ENCODE measurements around the gene ERCC3. TPM values are rescaled to one million over a fixed set of nuclear protein-coding genes. Genes with fewer than 3 reads are reported as not detected.
"Not testable (repeated sequence)": the region's sequence is repeated elsewhere in the genome, so short reads cannot be mapped to it uniquely, and the experiment has no call there.

The ERCC3 gene
- total RNA-seq, 1 donor from 2014 or later = 42.6 TPM

DNA sequence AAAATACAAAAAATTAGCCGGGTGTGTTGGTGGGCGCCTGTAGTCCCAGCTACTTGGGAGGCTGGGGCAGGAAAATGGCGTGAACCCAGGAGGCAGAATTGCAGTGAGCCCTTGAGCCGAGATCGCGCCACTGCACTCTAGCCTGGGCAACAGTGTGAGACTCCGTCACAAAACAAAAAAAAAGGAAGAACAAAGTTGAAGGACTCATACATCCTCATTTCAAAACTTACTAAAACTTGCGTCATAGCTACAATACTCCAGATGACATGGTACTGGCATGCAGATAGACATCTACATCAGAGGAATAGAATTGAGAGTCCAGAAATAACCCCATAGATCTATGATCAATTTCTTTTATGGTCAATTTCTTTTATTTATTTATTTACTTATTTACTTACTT is 60.2 kb downstream of the ERCC3 start:
- DNase-seq (ENCODE audit: low spot score) = no peak
- intact Hi-C loops (cut with DNase I) = no loop called here

DNA sequence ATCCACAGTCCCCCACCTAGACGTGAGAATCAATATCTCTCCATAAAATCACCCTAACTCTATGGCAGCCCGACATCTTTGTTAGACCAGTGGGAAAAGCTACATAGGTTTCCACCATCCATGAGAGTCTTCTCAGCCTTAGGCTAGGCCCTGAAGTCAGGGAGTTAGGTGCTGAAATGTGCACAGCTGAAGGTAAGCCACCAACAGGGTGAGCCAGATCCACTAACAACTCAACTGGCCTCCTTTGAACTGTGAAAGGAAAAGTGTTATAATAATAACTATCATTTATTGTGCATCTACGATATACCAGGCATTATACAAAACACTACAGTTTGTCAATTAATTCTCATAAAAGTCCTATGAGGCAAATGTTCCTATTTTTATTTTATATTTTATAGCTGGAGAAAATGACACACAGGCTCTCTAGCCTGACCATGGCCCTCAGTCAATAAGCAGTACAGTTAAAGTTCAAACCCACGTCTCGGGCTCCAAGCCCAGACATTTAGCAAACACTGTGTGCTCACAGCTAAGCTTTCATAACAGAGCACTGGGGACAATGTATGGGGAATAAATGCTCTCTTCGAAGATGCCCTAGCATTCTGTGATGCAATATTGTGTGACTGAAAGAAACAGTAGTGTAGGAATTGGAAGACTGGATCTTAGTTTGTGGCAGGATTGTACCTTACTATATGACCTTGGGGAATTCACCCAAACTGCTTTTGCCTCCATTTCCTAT is 62.6 kb downstream of the ERCC3 start:
- peak; percentile 87 for ATAC-seq
- no peak for DNase-seq (ENCODE audit: low spot score)
- intact Hi-C loops (cut with DNase I) = no loop called here

More for the DNA sequence above, 60.2 kb downstream of the ERCC3 start:
- peak; percentile 26 for ATAC-seq

DNA sequence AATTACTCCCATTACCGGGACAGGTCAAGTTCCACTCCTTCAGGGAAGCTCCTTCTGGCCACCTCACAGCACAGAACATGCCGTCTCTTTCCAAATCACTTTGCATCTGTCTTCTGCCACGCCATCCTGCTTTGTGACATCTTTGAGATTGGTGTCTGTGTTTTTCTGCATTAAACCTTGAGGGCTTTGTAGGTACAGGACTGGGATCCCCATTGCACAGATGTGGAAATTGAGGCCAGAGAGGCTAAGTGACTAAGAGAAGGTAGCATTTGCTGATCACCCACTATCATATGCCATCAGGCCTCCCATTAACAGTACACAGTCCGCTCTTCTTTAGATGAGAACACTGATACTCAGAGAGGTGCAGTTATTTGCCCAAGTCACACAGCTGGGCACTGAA is 64.4 kb downstream of the ERCC3 start:
- no peak for DNase-seq (ENCODE audit: low spot score)
- intact Hi-C loops (cut with DNase I) = no loop called here
- ATAC-seq = no peak

DNA sequence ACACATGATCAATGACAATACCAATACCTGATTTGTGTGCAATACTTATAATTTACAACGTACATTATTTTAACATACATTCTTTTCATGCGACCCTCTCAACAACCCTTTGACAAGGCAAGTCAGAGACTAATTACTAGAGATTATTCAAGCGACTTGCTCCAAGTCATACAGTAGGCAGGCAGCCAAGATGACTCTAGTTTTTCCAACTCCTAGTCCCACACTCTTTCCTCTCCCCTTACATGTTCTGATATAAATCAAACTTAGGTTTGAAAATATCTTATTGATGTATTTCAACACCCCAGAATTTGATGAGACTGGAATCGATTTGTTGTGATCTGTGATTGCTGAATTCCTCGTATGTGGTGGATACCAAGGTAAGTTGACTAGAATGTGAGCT is 65.8 kb downstream of the ERCC3 start:
- ATAC-seq (no peak), DNase-seq (ENCODE audit: low spot score) (no peak)
- intact Hi-C loops (cut with DNase I) = no loop called here

DNA sequence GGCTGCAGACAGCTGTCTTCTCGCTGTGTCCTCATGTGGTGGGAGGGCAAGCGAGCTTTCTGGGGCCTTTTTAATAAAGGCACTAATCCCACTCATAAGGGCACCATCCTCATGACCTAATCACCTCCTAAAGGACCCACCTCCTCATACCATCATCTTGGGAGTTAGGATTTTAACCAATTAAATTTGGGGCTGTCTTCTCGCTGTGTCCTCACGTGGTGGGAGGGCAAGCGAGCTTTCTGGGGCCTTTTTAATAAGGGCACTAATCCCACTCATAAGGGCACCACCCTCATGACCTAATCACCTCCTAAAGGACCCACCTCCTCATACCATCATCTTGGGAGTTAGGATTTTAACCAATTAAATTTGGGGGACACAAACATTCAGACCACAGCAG is 66.7 kb downstream of the ERCC3 start:
- intact Hi-C loops (cut with DNase I); ATAC-seq; DNase-seq (ENCODE audit: low spot score): not testable (repeated sequence)

DNA sequence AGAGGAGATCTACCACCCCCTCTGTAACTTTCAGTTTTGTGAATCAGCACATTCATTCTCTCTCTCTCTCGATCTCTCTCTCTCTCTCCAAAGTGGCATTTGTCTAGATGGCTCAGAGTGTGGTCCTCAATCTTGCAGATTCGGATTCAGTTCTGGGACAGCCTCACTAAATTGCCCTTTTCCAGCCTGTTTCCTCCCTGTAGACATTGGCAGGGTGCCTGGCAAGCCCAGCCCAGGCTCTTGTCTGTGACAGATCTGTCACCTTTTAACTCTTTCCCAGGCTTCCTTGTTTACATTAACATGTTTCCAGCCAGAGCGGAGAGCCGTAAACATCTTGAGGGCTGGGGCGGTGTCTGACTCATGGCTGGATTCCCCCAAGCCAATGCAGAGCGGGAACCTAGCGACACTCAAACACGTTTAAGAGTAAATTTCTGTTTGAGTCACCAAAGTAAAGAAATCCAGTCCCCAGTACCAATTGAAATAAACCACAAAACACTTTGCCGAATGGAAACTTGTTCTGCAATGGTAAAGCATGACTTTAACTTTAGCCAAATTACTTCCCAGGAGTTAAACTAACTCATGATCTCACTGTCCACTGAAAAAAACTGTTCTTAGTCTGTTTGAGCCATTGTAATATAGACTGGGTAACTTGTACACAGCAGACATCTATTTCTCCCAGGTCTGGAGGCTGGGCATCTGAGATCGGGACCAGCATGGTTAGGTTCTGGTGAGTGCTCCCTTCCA is 67.3 kb downstream of the ERCC3 start:
- no peak for ATAC-seq
- no peak for DNase-seq (ENCODE audit: low spot score)
- intact Hi-C loops (cut with DNase I) = no loop called here

DNA sequence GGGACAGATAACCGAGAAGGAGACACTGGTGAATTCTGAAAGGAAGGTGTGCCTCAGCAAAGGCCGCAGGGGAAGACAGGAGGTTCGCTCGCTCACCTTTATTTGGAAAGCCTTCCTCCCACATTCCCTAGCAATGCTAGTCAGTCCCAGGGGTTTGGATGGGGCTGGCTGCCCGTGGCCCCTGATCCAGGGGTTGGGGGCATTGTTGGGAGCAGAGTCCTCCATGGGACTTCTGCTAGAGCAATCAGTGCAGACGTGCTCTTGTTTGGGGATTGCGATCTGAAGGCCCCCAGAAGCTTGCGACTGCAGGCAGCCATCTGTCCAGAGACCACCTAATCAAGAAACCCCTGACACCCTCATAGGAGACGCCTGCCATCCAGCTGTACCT is 67.8 kb downstream of the ERCC3 start:
- intact Hi-C loops (cut with DNase I) = no loop called here
- ATAC-seq = no peak
- DNase-seq (ENCODE audit: low spot score) = no peak

DNA sequence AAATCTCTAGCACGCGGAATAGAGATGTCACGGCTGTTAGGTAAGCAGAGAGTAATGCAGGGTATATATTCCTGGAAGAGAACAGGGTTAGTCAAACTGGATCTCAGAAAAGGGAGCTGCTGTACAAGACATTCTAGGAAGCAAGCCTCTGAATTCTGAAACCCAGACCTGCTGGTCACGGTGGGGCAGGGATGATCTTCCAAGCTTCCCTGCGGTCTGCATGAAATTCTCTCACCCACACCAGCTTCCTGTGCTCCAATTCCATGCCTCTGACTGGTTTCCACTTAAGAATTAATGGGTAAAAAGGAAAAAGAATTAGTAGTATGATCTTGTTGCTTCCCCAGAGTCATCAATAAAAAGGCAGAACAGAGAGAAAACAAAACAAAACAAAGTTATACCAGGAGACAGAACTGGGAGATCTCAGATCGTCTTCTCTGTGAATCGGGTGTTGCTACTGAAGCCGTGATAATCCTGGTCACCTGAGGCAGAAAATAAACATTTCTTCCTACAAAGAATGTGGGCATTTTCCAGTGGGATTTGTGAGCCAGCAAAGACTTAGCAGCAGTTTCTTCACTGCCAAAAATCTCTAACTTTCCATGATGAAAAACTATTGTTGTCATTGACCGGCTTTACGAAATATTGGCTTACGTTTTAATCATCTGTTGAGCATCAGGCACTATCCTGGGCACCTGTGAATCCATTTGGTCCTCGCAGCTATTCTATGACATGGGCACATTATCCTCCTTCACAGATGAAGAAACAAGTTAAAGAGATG is 68.6 kb downstream of the ERCC3 start:
- intact Hi-C loops (cut with DNase I) = no loop called here
- DNase-seq (ENCODE audit: low spot score) = no peak
- no peak for ATAC-seq

DNA sequence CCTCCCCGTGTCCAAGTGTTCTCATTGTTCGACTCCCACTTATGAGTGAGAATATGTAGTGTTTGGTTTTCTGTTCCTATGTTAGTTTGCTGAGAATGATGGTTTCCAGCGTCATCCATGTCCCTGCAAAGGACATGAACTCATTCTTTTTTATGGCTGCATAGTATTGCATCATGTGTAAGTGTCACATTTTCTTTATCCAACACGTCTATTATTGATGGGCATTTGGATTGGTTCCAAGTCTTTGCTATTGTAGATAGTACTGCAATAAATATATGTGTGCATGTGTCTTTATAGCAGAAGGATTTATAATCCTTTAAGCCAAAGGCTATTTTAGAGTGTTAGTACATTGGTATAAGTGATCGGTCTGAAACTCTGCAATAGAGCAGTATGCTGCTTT is 69.8 kb downstream of the ERCC3 start:
- ATAC-seq; intact Hi-C loops (cut with DNase I); DNase-seq (ENCODE audit: low spot score): not testable (repeated sequence)

DNA sequence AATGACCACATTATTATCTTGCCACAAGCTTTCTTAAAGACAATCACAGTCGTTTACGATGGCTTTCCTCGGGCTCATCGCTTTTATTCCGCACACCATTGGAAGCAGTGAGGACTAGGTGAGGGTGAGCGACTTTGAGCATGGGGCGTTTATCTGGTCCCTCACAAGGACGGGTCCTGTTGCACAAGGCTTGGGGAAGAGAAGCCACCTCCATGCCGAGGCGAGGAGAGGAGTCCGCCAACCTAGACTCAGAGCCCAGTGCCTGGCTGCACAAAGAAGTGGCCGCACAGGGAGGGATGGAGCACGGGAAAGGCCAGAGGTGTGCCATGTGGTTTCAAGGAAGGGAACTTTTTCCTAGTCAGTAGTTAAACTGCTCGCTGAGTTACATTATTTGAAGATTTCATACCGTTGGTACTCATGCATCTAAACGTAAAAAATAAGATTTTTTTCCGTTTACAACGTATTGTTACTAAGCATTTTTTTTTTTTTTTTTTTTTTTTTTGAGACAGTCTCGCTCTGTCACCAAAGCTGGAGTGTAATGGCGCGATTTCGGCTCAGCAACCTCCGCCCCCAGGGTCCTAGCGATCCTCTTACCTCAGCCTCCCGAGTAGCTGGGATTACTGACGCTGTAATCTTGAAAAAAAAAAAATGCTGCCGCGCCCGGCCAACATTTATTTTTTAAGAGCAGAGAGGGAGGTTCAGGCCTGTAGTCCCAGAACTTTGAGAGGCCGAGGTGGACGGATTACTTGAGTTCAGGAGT is 73.0 kb downstream of the ERCC3 start:
- intact Hi-C loops (cut with DNase I) = no loop called here
- ATAC-seq = peak; percentile 51
- DNase-seq (ENCODE audit: low spot score) = no peak

DNA sequence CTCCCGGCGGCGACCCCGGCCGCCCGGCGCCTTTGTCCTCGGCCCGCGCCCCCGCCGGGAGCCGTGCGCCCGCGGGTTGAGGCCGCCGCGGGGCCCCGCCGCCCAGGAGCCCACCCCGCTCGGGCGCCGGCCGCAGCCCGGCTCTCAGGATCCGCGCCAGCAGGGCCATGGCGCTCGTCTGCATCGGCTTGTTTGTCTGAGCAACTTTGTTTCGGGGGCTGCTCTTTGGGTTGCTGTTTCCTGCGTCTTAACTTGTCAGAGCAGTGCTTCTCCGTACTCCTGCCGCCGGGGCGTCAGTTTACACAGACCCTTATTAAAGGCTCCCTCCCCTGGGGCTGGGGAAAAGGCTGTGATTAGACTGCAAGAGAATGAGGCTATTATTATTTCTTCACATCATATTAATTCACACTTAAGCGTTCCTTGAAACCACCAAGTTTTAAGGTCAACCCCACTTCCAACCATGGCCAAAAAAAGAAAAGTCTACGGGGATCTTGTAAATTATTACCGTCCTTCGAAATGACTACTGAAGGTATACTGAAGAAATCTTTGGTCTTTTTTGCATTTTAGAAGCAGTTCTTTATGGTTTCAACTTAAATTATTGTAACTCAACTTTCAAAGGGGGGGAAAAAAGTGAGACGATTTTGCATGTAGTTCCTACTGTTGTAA is 73.7 kb downstream of the ERCC3 start, which contains the start of gene CYP27C1:
CYP27C1 (minus strand) TSS at position 198 of the 666 bp plus-strand sequence; CDS start at position 169, 29 bp downstream.
- intact Hi-C loops (cut with DNase I) = no loop called here
- DNase-seq (ENCODE audit: low spot score) = no peak
- ATAC-seq = peak; percentile 50

DNA sequence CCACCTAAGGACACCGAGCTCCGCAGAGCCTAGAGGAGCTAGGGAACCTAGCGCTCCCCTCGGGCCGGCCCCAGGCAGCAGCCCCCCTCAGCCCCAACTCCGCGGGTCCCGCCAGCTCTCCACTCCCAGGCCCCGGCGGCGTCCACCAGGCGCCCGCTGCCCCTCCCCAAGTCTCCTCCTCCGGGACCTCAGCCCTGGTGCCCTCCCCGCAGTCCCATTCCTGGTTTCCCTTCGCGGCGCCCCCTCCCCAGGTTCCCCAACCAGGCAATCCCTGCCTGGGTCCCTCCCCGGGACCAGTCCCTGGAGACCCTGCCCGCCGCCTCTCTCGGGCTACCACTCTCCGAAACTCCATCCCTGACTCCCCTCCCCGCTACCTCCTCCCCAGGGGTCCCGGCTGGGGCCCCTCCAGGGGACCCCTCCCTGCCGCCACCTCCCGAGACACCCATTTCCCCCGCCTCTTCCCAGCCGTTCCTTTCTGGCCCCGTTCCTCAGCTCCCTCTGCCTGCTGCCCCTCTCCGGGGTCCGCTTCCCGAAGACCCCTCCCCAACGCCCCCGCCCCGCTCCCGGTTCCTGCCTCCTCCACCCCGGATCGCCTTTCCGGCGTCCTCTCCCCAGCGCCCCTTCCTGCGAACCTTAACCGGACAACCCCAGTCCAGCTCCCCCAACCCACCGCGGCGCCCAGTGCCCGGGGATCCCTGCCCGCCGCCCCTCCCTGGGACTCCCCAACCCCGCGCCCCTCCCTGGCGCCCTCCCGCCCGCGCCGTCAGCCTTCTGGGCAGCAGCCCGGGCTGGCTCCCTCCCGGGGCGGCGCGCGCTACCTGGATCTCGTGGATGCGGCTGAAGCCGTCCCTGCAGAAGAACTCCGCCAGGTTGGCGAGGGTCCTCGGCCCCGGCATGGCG is 74.5 kb downstream of the ERCC3 start:
- ATAC-seq = peak; percentile 69
- DNase-seq (ENCODE audit: low spot score) = peak; percentile 63
- intact Hi-C loops (cut with DNase I) = no loop called here

DNA sequence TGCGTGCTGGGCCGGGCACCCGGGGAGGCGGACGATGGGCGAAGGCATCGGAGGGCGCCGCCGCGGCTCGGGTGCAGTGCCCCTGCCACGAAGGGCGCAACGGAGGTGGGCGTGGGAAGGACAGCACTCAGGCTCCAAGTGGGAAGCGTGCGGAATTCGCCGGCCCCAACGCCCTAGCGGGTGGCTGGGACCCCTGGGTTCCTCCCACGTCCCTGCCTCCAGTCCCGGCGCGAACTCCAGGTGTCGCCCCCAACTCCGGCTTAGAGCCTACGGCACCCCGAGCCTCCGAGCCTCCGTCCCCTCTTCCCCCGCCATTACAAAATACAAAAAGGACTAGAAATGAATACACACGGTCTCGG is 75.2 kb downstream of the ERCC3 start:
- ATAC-seq (peak; percentile 31), DNase-seq (ENCODE audit: low spot score) (no peak)
- intact Hi-C loops (cut with DNase I) = no loop called here

DNA sequence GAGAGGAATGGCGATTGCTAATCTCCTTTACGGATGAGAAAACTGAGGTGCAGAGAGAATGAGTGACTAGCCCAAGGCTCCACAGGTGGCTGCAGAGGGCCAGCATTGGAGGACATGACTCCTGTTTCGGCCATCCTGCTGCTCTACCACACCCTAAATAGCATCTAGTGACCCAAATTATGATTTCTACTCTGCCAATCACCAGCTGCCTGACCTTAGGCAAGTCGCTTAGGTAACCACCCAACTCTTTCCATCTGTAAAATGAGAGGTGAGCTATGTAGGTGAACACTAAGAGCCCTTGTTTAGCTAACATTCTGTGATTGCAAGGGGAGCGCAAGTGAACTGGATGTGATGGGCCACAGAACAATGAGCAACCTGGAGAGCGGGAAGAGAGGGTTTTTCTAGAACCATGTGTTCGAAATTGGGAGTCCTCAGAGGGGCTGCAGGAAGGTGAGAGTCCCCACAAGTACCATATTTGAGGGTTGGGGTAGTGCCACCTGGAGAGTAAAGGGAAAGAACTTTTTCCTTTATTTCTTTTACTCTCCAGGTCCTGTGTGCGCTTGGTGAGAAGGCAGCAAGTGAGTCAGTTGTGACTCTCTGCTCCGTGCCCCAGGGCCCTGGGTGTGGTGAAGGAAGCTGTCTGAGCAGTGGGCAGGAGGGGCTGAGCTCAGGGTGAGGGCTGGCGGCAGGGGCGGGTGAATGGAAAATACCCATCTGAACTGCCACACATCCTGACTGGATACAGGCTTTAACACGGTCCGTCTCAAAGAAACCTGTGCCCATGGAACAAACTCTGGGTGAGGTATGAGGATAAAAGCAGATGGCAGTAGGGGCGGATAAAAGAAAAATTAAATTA is 76.2 kb downstream of the ERCC3 start:
- ATAC-seq (no peak), DNase-seq (ENCODE audit: low spot score) (no peak)
- intact Hi-C loops (cut with DNase I) = no loop called here

DNA sequence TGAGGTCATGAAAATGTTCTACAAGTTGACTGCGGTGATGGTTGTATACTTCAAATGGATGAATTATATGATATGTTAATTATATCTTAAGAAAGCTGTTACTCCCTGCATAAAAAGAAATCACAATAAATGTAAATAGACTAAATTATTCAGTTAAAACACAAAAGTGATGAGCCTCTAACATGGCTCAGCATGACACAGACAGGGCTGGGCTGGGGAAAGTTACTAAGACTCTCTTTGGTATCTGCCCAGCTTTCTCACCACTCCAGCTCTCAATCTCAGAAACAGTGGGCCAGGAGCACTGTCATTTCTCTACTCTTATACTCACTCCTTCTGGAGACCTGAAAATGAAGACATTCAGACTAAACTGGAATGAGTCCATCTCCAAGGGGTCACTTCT is 77.4 kb downstream of the ERCC3 start:
- intact Hi-C loops (cut with DNase I) = no loop called here
- ATAC-seq (no peak), DNase-seq (ENCODE audit: low spot score) (no peak)

DNA sequence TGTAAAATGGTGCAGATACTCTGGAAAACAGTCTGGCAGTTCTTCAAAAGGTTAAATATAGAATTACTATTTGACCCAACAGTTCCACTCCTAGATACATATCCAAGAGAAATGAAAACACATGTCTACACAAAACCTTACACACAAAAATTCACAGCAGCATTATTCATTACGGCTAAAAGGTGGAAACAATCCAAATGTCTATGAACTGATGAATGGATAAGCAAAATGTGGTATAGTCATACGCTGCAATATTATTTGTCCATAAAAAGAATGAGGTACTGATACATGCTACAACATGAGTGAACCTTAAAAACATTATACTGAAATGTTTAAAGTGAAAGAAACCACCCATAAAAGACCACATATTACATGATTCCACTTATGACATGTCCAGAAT is 77.8 kb downstream of the ERCC3 start:
- ATAC-seq = no peak
- intact Hi-C loops (cut with DNase I) = no loop called here
- DNase-seq (ENCODE audit: low spot score) = no peak

DNA sequence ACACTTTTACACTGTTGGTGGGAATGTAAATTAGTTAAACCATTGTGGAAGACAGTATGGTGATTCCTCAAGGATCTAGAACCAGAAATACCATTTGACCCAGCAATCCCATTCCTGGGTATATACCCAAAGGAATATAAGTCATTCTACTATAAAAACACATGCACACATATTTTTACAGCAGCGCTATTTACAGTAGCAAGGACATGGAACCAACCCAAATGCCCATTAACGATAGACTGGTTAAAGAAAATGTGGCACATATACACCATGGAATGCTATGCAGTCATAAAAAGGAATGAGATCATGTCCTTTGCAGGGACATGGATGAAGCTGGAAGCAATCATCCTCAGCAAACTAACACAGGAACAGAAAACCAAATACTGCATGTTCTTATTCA is 79.7 kb downstream of the ERCC3 start:
- DNase-seq (ENCODE audit: low spot score); intact Hi-C loops (cut with DNase I); ATAC-seq: not testable (repeated sequence)

All from sciatic nerve (tissue), 2 donors.